SJCRH30 (cell line): ENCODE measurements around the gene RAVER2. TPM values are rescaled to one million over a fixed set of nuclear protein-coding genes. Genes with fewer than 3 reads are reported as not detected.
"Not testable (repeated sequence)": the region's sequence is repeated elsewhere in the genome, so short reads cannot be mapped to it uniquely, and the experiment has no call there.

Experiments used
- DNase-seq, 2 experiments: peaks; one replicate each; pipeline ENCODE4 v3.0.0-alpha.2; 2015 to 2020
- H3K27ac ChIP-seq: fragments of 250-450 bp; sonication (Bioruptor Pico); 2 replicates; pipeline ENCODE4 v1.5.1; 2020; ENCODE audit warnings: mild to moderate bottlenecking, moderate library complexity
- H3K27me3 ChIP-seq: fragments of 250-450 bp; sonication (Bioruptor Pico); 2 replicates; pipeline ENCODE4 v1.5.1; 2020; ENCODE audit warnings: mild to moderate bottlenecking, moderate library complexity
- H3K36me3 ChIP-seq: fragments of 250-450 bp; sonication (Bioruptor Pico); 2 replicates; pipeline ENCODE4 v1.5.1; 2020; ENCODE audit warnings: mild to moderate bottlenecking, moderate library complexity
- H3K4me1 ChIP-seq: fragments of 250-450 bp; sonication (Bioruptor Pico); 2 replicates; pipeline ENCODE4 v1.5.1; 2020; ENCODE audit warnings: mild to moderate bottlenecking, moderate library complexity
- H3K4me3 ChIP-seq: fragments of 250-450 bp; sonication (Bioruptor Pico); 2 replicates; pipeline ENCODE4 v1.5.1; 2020; ENCODE audit warnings: mild to moderate bottlenecking, moderate library complexity
- H3K9me3 ChIP-seq: fragments of 250-450 bp; sonication (Bioruptor Pico); replicated peaks from 2 replicates; pipeline ENCODE4 v1.5.1; 2020; ENCODE audit warnings: mild to moderate bottlenecking, moderate library complexity
- total RNA-seq: library from RNA; depleted of rRNA; stranded (reverse); fragments of >200 nt; shearing (Covaris generic); gene quantifications from 2 replicates; pipeline ENCODE4 v1.2.3, GENCODE V29; 2014

Gene RAVER2
- total RNA-seq, 1 experiment from 2014 or later, result 29.1 TPM

GRCh38 chr1:64734287-64734652 is 10.6 kb upstream of the RAVER2 start:
- H3K9me3 ChIP-seq, result no peaks in the 10 kb centered on the region
- H3K4me1 ChIP-seq, result peaks cover 30% of the 10 kb centered on the region

GRCh38 chr1:64740687-64741086 is 4.2 kb upstream of the RAVER2 start:
- not testable (repeated sequence) for H3K27ac ChIP-seq, H3K4me1 ChIP-seq, H3K27me3 ChIP-seq, H3K36me3 ChIP-seq, H3K9me3 ChIP-seq, DNase-seq, H3K4me3 ChIP-seq

More at GRCh38 chr1:64734287-64734652, 10.6 kb upstream of the RAVER2 start:
- Histone ChIP-seq H3K4me3 (no peak overlapping the region), H3K27me3 (no peaks in the 10 kb centered on the region), H3K36me3 (no peaks in the 10 kb centered on the region), H3K27ac (peak overlapping the region; percentile 24; the same call in 1 of the 2 replicates)
- no peak for DNase-seq

GRCh38 chr1:64743954-64744491 is 852 bp upstream of the RAVER2 start:
- Histone ChIP-seq H3K27me3 (no peaks in the 10 kb centered on the region), H3K4me3 (peak overlapping the region; percentile 98), H3K36me3 (no peaks in the 10 kb centered on the region), H3K4me1 (0 out of 2 replicates have a peak, but pooled peaks cover 6% of the 10 kb centered on the region), H3K9me3 (no peaks in the 10 kb centered on the region; the same call in 1 of the 2 replicates), H3K27ac (peak overlapping the region; percentile 64; the same call in 1 of the 2 replicates)
- no peak for DNase-seq

GRCh38 chr1:64745181-64745985 is 508 bp downstream of the RAVER2 start:
- H3K4me3 ChIP-seq, result peak overlapping the region; percentile 98
- no peaks in the 10 kb centered on the region for H3K9me3 ChIP-seq
- no peaks in the 10 kb centered on the region for H3K27me3 ChIP-seq
- 0 out of 2 replicates have a peak, but pooled peaks cover 2% of the 10 kb centered on the region for H3K36me3 ChIP-seq
- peak; percentile 25 to 58 for DNase-seq
- 0 out of 2 replicates have a peak, but pooled peaks cover 6% of the 10 kb centered on the region for H3K4me1 ChIP-seq
- peak overlapping the region; percentile 64 for H3K27ac ChIP-seq

GRCh38 chr1:64745986-64746940 is 1.4 kb downstream of the RAVER2 start:
- peak overlapping the region; percentile 98 for H3K4me3 ChIP-seq
- DNase-seq, result peak in 1 of 2 experiments; percentile 17
- no peaks in the 10 kb centered on the region for H3K9me3 ChIP-seq
- H3K27me3 ChIP-seq, result no peaks in the 10 kb centered on the region
- H3K36me3 ChIP-seq, result 0 out of 2 replicates have a peak, but pooled peaks cover 2% of the 10 kb centered on the region
- 0 out of 2 replicates have a peak, but pooled peaks cover 6% of the 10 kb centered on the region for H3K4me1 ChIP-seq
- no peak overlapping the region for H3K27ac ChIP-seq

GRCh38 chr1:64748222-64748621 is 3.3 kb downstream of the RAVER2 start:
- no peaks in the 10 kb centered on the region for H3K27me3 ChIP-seq
- H3K36me3 ChIP-seq, result 0 out of 2 replicates have a peak, but pooled peaks cover 2% of the 10 kb centered on the region
- H3K9me3 ChIP-seq, result no peaks in the 10 kb centered on the region
- H3K4me1 ChIP-seq, result 0 out of 2 replicates have a peak, but pooled peaks cover 6% of the 10 kb centered on the region
- no peak overlapping the region for H3K27ac ChIP-seq
- no peak for DNase-seq
- H3K4me3 ChIP-seq, result no peak overlapping the region

- H3K27ac ChIP-seq, result no peak overlapping the region; the same call in 1 of the 2 replicates
- H3K4me3 ChIP-seq, result no peak overlapping the region
- no peak for DNase-seq
- H3K36me3 ChIP-seq, result 0 out of 2 replicates have a peak, but pooled peaks cover 2% of the 10 kb centered on the region
- no peaks in the 10 kb centered on the region for H3K9me3 ChIP-seq
- H3K27me3 ChIP-seq, result no peaks in the 10 kb centered on the region
- H3K4me1 ChIP-seq, result 0 out of 2 replicates have a peak, but pooled peaks cover 6% of the 10 kb centered on the region
These were observed 3.8 kb downstream of the RAVER2 start for GRCh38 chr1:64748706-64749105.

GRCh38 chr1:64750092-64750491 is 5.2 kb downstream of the RAVER2 start:
- H3K36me3 ChIP-seq, result 0 out of 2 replicates have a peak, but pooled peaks cover 2% of the 10 kb centered on the region
- H3K9me3 ChIP-seq, result no peaks in the 10 kb centered on the region
- H3K4me1 ChIP-seq, result 0 out of 2 replicates have a peak, but pooled peaks cover 6% of the 10 kb centered on the region
- H3K27ac ChIP-seq, result no peak overlapping the region
- no peak overlapping the region for H3K4me3 ChIP-seq
- H3K27me3 ChIP-seq, result no peaks in the 10 kb centered on the region
- DNase-seq, result no peak

- Histone ChIP-seq H3K9me3 (no peaks in the 10 kb centered on the region), H3K36me3 (0 out of 2 replicates have a peak, but pooled peaks cover 2% of the 10 kb centered on the region), H3K4me1 (0 out of 2 replicates have a peak, but pooled peaks cover 6% of the 10 kb centered on the region), H3K27ac (no peak overlapping the region), H3K4me3 (no peak overlapping the region), H3K27me3 (no peaks in the 10 kb centered on the region)
- no peak for DNase-seq
These were observed 6.0 kb downstream of the RAVER2 start for GRCh38 chr1:64750875-64751274.

GRCh38 chr1:64754173-64754572 is 9.3 kb downstream of the RAVER2 start:
- Histone ChIP-seq H3K4me1 (no peaks in the 10 kb centered on the region), H3K36me3 (0 out of 2 replicates have a peak, but pooled peaks cover 2% of the 10 kb centered on the region), H3K27ac (no peak overlapping the region), H3K27me3 (no peaks in the 10 kb centered on the region), H3K4me3 (no peak overlapping the region), H3K9me3 (no peaks in the 10 kb centered on the region)
- no peak for DNase-seq

- no peak overlapping the region for H3K27ac ChIP-seq
- no peak for DNase-seq
- no peaks in the 10 kb centered on the region for H3K9me3 ChIP-seq
- H3K36me3 ChIP-seq, result no peaks in the 10 kb centered on the region
- no peaks in the 10 kb centered on the region for H3K4me1 ChIP-seq
- no peaks in the 10 kb centered on the region for H3K27me3 ChIP-seq
- no peak overlapping the region for H3K4me3 ChIP-seq
These were observed 10.5 kb downstream of the RAVER2 start for GRCh38 chr1:64755361-64755760.

- H3K9me3 ChIP-seq, result no peaks in the 10 kb centered on the region
- H3K27ac ChIP-seq, result no peak overlapping the region
- no peaks in the 10 kb centered on the region for H3K36me3 ChIP-seq
- no peaks in the 10 kb centered on the region for H3K4me1 ChIP-seq
- no peak overlapping the region for H3K4me3 ChIP-seq
- DNase-seq, result no peak
- no peaks in the 10 kb centered on the region for H3K27me3 ChIP-seq
These were observed 11.9 kb downstream of the RAVER2 start for GRCh38 chr1:64756770-64757169.

- Histone ChIP-seq H3K36me3 (no peaks in the 10 kb centered on the region), H3K27me3 (no peaks in the 10 kb centered on the region), H3K27ac (no peak overlapping the region), H3K4me3 (no peak overlapping the region), H3K9me3 (no peaks in the 10 kb centered on the region), H3K4me1 (no peaks in the 10 kb centered on the region)
- no peak for DNase-seq
These were observed 12.3 kb downstream of the RAVER2 start for GRCh38 chr1:64757213-64757612.

- Histone ChIP-seq H3K27me3 (no peaks in the 10 kb centered on the region), H3K36me3 (no peaks in the 10 kb centered on the region), H3K4me1 (no peaks in the 10 kb centered on the region), H3K27ac (no peak overlapping the region), H3K4me3 (no peak overlapping the region), H3K9me3 (no peaks in the 10 kb centered on the region)
- no peak for DNase-seq
These were observed 13.4 kb downstream of the RAVER2 start for GRCh38 chr1:64758233-64758632.
